Activated T-cell treated with anti-CD3 and anti-CD28 coated beads, Interleukin-2, amount 50 U/mL, for 1 hour (primary cell): ENCODE data around the gene AGMO.

Source experiments
- DNase-seq: peaks from one replicate; pipeline ENCODE4 v3.0.0-alpha.2; 2020

Gene AGMO

DNA sequence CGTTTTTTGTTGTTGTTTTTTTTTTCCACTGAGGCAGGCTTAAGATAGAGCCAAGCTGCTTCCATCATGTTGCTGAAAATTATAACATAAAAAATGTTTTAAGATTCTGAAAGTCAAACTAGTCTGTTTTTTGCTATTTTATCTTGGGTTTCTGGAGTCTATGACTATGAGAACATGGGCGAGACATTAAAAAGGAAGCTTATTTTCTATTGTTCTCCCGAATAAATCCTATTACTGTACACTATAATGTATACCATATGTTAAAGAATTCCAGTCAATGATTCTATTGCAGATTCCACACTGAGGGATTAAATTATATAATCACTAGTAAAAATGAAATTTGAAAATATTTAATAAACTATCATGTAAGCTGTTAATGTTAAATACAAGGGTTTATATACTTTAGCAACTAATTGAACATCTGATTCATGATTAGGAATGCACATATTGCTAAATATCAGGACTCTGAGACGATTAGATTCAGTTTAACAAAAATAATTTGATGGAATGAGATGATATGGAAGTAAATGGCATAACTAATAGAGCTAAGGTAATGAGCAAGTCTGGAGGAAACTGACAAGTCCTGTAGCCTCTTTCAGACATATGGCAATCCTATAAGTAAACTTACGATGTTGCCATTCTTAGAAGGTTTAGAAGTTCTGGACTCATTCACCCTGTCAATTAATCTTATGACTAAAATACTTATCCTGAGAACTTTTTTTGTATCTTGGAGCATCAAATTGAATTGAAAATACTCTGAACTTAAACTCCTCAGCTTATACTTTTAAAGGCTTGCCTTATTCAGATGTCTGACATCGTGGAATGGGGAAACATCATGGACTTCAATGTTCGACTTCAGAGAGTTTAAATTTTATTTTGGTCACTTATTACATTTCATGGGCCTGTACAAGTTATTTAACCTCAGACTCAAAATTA is 364.5 kb downstream of the AGMO start:
- DNase-seq, result no peak

DNA sequence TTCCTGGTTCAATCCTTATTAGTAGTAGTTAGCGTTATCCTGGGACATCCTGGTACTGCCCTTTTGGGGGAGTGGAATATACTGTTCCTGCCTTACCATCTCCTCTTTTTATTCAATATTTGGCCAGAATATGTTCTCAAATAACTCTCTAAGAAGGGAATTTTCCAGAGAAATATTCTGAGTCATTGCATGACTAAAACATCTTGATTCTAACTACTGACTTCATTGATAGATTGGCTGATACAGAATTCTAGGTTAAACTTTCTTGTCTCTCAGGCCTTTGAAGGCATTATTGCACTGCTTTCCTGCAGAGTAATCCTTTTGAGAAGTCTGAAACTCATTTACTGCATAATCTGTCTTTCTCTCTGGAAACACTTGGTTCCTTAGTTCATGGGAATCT is 383.8 kb downstream of the AGMO start:
- DNase-seq, result no peak

DNA sequence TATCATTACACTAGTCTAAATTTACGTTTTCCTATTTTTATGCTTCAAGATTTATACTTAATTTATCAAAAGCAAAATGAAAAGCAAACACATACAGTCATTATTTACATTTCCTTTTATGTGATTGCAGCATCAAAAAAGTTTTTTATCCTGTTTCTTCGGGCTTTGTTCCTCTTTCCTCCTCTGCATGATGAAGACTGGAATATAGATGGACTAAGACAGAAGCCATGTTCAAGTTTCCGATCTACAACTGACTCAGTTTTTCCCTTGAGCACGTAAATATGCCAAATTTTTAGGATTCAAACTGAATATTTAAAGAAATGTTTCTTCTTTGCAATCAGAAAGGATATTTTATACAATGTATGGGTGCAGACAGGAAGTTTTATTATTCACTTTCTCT is 385.7 kb downstream of the AGMO start:
- DNase-seq, result no peak

- no peak for DNase-seq
Measured at GRCh38 chr7:15175152-15175551, 386.7 kb downstream of the AGMO start.

DNA sequence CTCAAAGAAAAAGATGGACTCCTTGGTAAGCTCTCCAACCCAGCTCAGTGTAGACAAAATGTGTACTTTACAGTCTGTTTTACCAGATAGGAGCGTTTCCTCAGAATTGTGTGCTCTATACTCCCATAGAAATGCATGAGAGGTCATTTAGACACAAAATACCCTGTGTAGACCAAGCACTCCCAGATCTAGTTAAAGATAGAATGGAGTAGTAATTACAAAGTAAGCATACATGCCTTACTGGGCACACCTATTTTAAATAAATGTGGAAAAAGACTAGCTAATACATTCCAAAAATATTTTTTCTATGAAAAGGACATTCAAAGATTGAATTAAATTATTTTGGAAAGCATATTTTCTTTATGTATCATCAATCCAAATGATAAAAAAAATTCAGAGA is 387.3 kb downstream of the AGMO start:
- no peak for DNase-seq

DNA sequence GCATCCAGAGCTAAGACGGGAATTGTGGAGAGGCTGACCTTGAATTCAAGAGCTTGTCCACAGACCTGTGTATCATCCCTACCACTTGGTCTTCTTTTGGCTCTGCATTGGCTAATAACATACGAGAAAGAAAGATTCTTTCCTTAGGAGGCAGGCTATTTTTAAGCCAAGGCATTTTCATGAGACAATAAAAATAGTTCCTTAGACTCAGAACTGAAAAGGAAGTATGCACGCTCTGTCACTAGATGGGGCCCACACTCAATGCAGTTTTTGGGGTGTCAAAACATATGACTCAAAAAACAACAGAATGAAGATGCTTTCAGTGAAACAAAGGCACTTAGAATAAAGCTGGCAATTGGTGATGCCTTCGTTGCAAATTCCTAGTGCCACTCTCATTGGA is 393.3 kb downstream of the AGMO start:
- no peak for DNase-seq

DNA sequence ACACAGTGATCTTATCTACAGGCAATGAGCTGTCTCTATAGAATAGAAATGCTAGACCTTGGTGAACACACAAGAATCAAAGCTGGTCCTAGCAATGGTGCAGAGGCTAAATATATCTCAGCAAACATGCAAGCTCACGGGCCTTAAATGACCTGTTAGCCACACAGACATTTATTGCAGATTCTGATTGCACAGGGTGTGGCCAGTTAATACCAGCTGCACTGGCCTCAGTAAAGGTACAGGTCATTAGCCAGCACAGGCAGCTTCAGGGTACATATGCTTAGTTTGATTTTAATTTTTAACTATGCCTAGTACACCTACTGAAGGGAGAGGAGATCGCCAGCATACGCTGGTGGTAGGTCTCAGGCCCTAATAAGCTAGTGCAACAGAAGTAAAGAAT is 393.9 kb downstream of the AGMO start:
- no peak for DNase-seq

- DNase-seq, result no peak
Measured at GRCh38 chr7:15166620-15167019, 395.2 kb downstream of the AGMO start.

DNA sequence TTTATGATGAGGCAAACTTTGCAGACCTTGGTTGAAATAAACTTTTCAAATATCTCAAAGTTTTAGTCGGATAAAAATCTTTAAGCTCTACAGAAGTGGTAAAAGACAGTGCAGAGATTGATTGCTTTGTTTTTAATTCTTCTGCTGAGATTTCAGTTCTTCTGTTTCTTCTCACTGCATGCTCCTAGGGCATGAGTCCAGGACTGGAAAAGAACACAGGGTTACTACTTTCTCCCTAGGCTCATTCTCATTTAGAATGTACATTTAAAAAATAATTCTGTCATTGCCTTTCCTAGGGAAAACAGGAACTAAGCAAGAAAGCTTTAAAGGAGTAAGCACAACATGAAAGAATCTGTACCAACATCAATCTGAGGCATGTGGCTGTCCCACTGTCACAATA is 402.6 kb downstream of the AGMO start:
- DNase-seq, result no peak

GRCh38 chr7:15158141-15158810 is 403.5 kb downstream of the AGMO start:
- DNase-seq, result no peak
